HG03469 (cell line): Measurements from ENCODE around the gene SMURF2.
"Not testable (repeated sequence)": the region's sequence is repeated elsewhere in the genome, so short reads cannot be mapped to it uniquely, and the experiment has no call there.

Experiments used
- ATAC-seq: cut with Tn5 transposase; IDR thresholded peaks from one replicate; pipeline ENCODE4 v1.9.1; 2021; ENCODE audit warnings: mild to moderate bottlenecking, moderate library complexity, moderate number of reproducible peaks; ENCODE audit not compliant: unreplicated experiment

SMURF2 gene

DNA sequence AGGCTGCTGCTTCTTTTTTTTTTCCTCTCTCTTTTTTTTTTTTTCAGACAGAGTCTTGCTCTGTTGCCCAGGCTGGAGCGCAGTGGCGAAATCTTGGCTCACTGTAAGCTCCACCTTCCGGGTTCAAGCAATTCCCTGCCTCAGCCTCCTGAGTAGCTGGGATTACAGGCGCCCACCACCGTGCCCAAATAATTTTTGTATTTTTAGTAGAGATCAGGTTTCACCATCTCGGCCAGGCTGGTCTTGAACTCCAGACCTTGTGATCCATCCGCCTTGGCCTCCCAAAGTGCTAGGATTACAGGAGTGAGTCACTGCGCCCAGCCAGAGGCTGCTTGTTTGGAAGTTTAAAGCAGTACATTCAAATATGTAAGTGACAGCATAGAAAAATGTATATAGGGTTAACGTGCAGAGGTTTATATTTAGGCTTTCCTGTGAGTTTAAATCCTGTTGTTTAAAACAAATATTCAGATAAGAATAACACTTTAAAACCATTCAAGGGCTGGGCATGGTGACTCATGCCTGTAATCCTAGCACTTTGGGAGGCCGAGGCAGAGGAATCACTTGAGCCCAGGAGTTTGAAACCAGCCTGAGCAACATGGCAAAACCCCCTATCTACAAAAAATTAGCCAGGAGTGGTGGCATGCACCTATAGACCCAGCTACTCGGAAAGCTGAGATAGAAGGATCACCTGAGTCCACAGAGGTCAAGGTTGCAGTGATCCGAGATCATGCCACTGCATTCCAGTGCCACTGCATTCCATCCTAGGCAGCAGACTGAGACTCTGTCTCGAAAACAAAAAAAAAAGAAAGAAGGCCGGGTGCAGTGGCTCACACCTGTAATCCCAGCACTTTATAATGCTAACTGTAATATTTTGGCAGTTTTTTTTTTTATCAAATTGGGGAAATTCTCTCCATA is 6.0 kb upstream of the SMURF2 start:
- not testable (repeated sequence) for ATAC-seq

DNA sequence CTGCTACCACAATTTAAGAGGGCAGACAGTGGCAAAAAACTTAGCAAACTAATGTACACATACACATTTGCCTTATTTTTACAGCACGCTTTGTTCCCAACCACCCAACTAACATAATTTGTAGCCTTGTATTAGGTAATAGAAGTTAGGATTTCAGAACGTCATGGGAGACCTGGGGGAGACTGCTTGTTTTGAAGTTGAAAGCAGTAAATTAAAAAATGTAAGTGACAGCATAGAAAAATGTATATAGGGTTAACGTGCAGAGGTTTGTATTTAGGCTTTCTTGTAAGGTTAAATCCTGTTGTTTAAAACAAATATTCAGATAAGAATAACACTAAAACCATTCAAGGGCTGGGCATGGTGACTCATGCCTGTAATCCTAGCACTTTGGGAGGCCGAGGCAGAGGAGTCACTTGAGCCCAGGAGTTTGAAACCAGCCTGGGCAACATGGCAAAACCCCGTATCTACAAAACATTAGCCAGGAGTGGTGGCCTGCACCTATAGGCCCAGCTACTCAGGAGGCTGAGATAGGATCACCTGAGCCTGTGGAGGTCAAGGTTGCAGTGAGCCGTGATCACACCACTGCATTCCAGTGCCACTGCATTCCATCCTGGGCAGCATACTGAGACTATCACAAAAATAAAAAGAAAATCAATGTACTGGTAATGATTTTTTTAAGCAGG is 2.3 kb upstream of the SMURF2 start:
- not testable (repeated sequence) for ATAC-seq

GRCh38 chr17:64663836-64664235 is 1.7 kb upstream of the SMURF2 start:
- not testable (repeated sequence) for ATAC-seq

- ATAC-seq: no peak
Measured at GRCh38 chr17:64662774-64663367, 764 bp upstream of the SMURF2 start.

DNA sequence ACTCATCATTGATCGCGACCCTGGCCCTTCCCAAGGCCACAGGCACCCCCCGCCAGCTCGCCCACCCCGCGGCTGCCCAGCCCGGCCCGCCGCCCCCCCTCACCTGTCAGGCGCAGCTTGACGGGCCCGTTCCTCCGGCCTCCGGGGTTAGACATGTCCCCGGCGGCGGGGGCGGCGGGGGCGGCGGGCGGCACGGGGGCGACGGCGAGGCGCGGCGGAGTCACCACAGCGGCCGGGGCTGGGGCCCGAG is 456 bp downstream of the SMURF2 start:
- ATAC-seq: peak; percentile 15

- ATAC-seq: not testable (repeated sequence)
Measured at GRCh38 chr17:64660978-64661725, 955 bp downstream of the SMURF2 start.

DNA sequence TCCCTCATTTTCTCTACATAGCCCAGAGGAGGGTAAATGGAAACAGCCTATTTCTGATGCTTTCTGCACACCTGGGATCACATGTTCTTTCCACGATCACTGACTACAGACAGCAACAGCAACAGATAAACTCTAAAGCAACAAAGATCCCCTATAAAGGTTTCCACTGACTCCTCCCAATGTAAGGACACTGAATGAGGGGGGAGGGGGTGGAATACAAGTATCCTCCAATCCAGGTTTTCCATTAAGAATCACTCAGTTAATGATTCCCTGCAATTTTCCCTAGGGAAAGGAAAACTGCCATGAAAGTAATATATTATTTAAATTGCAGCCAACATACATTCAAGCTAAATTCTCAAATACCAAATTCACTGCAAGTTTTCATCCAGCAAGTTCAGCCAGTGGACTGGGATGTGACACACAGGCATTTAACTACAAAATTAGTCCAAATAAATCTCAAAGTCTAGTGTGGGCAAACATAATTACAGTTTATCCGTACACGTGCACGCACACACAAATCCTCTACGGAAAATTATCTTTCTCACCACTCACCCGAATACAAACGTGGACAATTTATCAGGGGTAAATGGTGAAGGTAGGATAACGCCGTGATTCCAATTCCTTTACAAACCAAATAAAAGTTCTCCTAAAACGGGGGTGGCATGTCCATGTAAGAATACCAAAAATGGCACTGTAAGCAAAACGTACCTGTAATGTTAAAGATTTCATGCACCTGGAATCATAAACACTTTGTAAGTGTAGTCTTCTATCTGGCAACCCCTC is 1.7 kb downstream of the SMURF2 start:
- not testable (repeated sequence) for ATAC-seq

DNA sequence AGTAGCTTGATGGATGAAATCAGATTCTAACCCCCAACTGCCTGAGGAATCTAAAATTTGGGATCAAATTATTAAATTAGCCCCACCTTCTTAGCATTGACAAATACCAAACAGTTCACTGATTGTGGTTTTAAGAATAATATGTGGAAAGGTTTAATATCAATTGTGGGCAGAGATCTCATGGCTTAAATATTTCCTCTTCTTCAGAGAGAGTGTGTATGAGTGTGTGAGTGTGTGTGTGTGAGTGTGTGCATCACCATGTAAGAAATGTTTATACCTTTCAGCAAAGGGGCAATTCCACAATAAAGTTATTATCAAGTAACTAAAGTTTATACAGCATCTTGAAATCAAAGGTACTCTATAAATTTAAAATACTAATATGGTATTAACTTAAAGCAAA is 3.2 kb downstream of the SMURF2 start:
- ATAC-seq: no peak

- no peak for ATAC-seq
Measured at GRCh38 chr17:64657610-64658125, 4.4 kb downstream of the SMURF2 start.

DNA sequence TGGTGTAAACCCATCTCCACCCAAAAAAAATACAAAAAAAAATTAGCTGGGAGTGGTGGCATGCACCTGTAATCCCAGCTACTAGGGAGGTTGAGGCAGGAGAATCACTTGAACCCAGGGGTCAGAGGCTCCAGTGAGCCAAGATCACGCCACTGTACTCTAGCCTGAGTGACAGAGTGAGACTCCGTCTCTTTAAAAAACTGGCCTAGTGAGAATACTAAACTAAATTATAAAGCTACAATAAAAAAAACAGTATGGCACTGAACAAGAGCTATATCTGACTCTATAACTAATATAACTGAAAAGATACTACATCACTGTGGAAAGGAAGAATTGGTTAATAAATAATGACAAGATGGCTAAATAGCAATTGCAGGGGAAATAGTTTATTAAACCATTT is 6.4 kb downstream of the SMURF2 start:
- ATAC-seq: no peak

- no peak for ATAC-seq
Measured at GRCh38 chr17:64653985-64654355, 8.1 kb downstream of the SMURF2 start.

DNA sequence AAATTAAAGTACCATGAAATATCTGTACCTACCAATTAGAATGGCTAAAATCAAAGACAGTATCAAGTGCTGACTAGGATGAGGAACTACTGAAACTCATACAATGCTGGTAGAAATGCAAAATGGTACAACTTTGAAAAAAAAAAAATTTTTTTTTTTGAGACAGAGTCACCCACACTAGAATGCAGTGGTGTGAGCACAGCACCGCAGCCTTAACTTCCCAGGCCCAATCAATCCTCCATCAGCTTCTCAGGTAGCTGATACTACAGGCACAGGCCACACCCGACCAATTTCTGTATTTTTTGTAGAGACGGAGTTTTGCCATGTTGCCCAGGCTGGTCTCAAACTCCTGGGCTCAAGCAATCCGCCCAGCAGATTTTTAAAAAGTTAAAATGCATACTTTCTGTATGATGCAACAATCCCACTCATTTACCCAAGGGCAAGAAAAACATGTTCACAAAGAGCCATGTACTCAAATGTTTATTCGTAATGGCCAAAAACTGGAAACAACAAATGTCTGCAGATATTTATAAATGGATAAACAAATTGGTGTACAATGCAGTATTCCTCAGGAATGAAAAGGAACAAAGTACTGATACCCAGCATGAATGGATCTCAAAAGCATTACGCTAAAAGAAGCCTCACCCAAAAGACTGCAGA is 8.7 kb downstream of the SMURF2 start:
- ATAC-seq: no peak

- ATAC-seq: no peak
Measured at GRCh38 chr17:64651889-64652288, 10.2 kb downstream of the SMURF2 start.

DNA sequence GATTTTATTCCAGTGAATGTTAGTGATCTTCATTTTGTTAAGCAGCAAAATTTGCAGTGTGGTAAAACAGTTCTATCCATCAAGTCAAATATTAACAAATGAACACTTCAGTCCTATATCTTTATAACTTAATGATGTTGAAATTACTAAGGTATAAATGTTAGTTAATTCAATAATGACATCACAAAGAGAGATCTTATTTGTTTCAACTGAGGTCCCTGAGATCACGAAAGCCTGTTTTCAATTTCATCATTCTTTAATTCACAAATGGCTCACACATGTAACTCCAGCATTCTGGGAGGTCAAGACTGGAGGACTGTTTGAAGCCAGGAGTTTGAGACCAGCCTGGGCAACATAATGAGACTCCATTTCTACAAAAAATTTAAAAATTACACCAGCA is 13.9 kb downstream of the SMURF2 start:
- ATAC-seq: no peak

DNA sequence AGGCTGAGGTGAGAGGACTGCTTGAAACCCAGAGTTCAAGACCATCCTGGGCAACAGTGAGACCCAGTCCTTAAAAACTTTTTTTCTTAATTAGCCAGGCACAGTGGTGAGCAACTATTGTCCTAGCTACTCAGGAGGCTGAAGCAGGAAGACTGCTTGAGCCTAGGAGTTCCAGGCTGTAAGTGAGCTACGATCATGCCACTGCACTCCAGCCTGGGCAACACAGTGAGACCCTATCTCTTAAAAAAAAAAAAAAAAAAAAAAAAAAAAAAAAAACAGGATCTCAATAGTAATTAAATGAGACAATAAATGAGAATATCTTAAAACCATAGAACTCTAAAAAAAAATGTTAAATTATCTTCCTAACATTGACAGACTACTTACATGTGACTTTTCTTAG is 14.3 kb downstream of the SMURF2 start:
- no peak for ATAC-seq

- ATAC-seq: no peak
Measured at GRCh38 chr17:64639516-64639915, 22.6 kb downstream of the SMURF2 start.

- no peak for ATAC-seq
Measured at GRCh38 chr17:64638552-64639203, 23.4 kb downstream of the SMURF2 start.

GRCh38 chr17:64635647-64636305 is 26.3 kb downstream of the SMURF2 start:
- ATAC-seq: peak; percentile 79

GRCh38 chr17:64634218-64634617 is 27.9 kb downstream of the SMURF2 start:
- no peak for ATAC-seq
